ENCODE measurements around the gene GALNT14.

- TF ChIP-seq CTCF (IDR thresholded peaks at IDR 0.05) (no peak), POLR2A (IDR thresholded peaks at IDR 0.05) (no peak), POLR2AphosphoS5 (IDR thresholded peaks at IDR 0.05; ENCODE audit: insufficient read depth in 1 of 2, low read depth in 1 of 2) (no peak)
These were observed 9.4 kb upstream of the GALNT14 start for GRCh38 chr2:31147645-31148044.

All from vagina (tissue), 2 donors.